T-helper 2 cell (primary cell): ENCODE measurements around the gene PDP2.

ENCODE experiments used
- DNase-seq, 5 experiments: peaks; one replicate each; pipeline versions ENCODE4 v3.0.0 to v3.0.0-alpha.2; 2012 to 2022
- total RNA-seq, 2 donors: gene quantifications; one replicate each; lab custom pipeline; 2026; lab: John Stamatoyannopoulos, UW

The PDP2 gene, protein sequence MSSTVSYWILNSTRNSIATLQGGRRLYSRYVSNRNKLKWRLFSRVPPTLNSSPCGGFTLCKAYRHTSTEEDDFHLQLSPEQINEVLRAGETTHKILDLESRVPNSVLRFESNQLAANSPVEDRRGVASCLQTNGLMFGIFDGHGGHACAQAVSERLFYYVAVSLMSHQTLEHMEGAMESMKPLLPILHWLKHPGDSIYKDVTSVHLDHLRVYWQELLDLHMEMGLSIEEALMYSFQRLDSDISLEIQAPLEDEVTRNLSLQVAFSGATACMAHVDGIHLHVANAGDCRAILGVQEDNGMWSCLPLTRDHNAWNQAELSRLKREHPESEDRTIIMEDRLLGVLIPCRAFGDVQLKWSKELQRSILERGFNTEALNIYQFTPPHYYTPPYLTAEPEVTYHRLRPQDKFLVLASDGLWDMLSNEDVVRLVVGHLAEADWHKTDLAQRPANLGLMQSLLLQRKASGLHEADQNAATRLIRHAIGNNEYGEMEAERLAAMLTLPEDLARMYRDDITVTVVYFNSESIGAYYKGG
- 6.2 to 8.2 reads per million in 2 donors for total RNA-seq

DNA sequence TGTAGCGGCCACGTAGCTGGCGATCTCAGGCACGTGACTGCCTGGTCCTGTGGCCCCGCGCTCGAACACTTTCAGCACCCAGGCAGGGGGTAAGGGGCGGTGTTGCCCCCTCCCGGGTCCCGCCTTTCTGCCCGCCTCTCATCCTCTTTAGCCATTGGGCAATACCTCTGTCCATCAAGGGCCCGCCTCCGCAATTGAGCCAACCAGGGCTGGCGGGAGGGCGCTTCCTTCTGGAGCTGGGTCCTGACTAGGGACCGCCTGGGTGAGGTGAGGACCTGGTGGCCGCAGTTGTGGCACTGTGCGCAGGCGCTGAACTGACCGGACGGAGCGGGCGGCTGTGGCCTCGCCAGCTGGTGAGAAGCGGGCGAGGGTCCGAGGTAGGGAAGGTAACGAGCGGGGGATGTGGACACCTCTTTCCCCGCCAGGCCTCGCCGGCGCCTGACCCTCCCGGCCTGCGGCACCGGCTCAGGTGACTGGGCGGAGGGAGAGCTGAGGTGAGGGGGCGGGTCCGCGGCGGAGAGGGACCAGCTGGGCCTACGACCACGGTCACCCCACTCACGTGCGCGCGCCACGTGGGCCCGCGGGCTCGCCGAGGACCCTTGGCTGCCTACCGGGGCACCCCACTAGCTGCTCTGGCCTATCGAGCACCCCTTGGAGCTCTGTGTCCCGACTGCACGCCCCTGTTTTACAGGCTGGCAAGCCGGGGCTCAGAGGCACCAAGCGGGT lies at the start of gene PDP2:
PDP2 (plus strand) TSS at position 228 of the 726 bp plus-strand sequence. CDS start 3,770 bp downstream, outside the sequence.
- peak; percentile 68 to 95 (median 84) for DNase-seq

GRCh38 chr16:66832190-66832589 lies 48.1 kb upstream of the PDP2 start:
- DNase-seq, result no peak

GRCh38 chr16:66832661-66833305 lies 47.5 kb upstream of the PDP2 start:
- no peak for DNase-seq

DNA sequence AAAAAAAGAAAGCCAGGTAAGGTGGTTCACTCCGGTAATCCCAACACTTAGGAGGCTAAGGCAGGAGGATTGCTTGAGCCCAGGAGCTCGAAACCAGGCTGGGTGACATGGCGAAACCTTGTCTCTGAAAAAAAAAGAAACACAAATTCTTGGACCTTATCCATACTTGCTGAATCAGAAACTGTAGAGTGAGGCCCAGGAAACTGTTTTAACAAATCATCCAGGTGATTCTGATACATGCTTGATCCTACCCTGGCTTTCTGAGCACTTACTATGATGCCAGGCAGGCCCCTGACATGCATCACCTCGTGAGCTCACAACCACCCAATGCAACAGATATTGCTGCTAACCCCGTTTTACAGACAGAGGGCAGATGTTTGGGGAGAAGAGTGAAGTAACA lies 45.6 kb upstream of the PDP2 start:
- DNase-seq, result no peak

DNA sequence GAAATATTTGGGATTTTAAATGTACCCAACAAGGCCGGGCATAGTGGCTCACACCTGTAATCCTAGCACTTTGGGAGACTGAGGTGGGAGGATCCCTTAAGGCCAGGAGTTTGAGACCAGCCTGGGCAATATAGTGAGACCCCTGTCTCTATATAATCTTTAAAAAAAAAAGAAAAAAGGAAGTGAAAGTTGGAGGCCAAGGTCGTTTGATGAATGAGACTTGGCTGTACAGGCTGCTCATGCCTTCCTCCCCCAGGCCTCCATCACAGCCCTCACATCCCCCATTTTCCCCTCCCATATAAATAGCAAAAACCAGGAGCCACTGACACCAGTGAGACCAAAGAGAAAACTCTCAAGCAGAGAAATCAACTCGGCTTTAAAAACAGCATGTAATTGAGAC lies 39.4 kb upstream of the PDP2 start:
- no peak for DNase-seq

- DNase-seq, result no peak
These were observed 38.9 kb upstream of the PDP2 start for GRCh38 chr16:66841366-66841765.

DNA sequence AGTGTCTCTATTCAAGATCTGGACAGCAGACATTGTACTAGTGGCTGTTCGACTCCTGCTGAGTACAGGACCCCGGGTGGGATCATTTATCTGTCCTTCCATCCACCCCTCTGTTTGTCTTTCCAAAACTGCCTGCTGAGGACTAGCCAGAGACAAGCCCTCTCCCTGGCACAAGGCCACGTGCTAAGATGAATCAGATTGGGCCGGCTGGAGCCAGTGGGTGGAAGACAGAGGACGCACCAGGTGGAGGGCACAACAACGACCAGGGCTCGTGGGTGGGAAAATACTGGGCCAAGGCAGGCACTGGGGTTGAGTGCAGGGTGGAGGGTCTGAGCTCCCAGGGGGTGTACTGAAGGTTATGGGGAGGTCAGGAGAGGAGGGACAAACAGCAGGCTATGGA lies 37.5 kb upstream of the PDP2 start:
- DNase-seq, result no peak

DNA sequence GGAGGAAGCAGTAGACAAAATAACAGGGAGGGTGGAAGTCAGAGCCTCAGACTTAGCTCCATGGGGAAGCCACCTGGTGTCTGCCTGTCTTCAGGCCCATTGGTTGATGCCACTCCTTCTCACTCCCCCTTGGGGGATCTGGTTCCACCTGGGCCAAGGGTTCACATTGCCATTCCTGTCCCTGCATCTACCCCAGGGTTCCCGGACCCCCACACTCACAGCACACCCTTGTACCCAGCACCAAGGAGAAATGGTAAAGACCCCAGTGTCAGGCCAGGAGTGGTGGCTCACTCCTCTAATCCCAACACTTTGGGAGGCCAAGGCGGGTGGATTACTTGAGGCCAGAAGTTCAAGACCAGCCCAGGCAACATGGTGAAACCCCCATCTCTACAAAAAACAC lies 37.1 kb upstream of the PDP2 start:
- no peak for DNase-seq

DNA sequence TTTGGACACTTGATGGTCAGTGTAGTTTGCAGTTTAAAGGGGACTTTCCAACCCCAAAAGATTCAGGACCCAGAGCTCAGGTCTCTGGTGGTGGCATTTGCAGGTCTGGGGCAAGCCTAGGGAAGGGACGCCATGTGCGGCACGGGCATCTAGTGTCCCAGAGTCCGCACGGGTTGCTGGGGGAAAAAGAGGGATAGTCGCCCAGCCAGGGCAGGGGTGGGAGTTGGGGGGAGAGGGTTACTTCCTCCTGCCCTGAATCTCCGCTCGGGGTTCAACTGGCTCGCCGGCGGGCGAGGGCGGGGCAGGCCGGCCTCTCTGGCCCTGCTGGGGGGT lies 36.3 kb upstream of the PDP2 start:
- no peak for DNase-seq

DNA sequence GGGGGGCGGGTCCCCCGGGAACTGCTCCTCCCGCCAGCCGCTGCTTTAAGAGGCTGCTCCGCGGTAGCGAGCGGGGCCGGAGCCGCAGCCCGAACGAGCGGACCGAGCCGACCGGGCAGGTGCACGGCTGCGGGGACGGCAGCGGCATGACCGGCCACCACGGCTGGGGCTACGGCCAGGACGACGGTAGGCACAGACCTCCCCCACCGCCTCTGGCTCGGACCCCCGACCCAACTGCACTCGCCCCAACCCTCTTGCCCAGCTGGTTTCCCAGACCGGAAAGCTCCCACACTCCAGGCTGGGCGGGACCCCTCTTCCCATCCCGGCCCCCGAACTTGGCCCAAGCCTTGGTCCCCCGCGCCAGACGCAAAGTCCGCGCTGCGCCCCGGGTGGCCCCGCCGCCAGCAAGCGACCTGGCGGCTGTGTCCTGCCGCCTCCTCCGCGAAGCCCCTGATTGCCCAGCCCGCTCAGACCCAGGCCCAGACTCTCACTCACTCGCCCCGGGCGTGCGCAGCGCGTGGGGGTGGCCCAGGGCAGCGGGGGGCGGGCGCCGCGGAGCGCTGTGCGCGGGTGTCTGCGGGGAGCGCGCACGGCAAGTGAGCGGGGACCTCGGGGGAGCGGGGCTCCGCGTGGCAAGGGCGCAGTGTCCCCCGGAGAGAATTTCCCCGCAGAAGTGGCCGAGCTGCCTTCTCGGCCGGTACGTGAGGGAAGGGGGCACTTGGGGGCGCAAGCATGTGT lies 35.8 kb upstream of the PDP2 start, which contains the start of gene CA7:
CA7 (plus strand) TSS at position 73 of the 738 bp plus-strand sequence; CDS start at position 147, 74 bp downstream.
- DNase-seq, result no peak

GRCh38 chr16:66845080-66845410 lies 35.3 kb upstream of the PDP2 start:
- DNase-seq, result no peak

DNA sequence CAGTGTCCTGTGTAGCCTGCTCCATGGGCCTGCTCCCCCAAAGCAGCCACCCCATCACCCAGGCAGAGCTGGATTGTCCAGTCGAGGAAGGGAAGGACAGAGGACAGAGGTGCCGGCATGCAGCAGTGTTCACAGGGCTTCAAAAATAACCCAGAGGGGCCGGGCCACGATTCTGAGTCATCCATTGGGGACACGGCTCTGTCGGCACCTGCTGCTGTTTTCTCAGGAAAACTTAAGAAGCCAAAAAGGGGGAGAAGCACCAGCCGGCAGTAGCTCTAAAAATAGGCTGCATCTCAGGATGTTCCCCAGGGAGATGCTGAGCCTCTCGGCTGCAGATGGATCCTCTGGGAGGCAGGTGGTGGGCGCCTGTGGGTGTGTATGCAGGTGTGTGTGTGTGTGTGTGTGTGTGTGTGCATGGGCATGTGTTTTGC lies 34.5 kb upstream of the PDP2 start:
- no peak for DNase-seq

DNA sequence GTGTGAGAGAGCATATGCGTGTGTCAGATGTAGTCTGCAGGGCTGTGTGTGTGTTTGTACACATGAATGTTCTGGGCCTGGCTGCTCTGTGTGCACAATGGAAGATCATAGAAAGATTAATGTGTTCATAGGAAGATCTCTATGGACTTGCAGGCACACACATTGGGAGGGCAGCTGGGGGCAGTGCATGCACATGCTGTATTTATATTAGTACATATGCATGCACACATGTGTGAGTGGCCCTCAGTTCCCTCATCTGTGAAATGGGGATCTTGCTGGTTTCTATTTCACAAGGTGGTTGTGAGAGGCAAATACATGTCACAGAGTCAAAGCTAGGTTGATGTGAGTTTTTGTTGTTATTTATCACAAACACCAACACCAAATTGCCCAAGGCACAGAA lies 34.0 kb upstream of the PDP2 start:
- DNase-seq, result no peak

DNA sequence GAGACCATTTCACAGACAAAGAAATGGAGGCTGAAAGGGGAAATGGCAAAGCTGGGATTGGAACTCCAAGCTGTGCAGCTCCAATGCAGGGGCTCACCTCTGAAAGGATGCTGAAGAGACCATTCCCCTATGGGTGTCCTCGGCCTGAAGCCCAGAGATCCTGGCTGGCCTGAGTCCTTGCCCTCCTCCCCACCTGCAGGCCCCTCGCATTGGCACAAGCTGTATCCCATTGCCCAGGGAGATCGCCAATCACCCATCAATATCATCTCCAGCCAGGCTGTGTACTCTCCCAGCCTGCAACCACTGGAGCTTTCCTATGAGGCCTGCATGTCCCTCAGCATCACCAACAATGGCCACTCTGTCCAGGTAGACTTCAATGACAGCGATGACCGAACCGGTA lies 33.5 kb upstream of the PDP2 start:
- no peak for DNase-seq

GRCh38 chr16:66847533-66848067 lies 32.7 kb upstream of the PDP2 start:
- no peak for DNase-seq

- no peak for DNase-seq
These were observed 32.1 kb upstream of the PDP2 start for GRCh38 chr16:66848172-66848571.

- no peak for DNase-seq
These were observed 31.3 kb upstream of the PDP2 start for GRCh38 chr16:66849021-66849420.

DNA sequence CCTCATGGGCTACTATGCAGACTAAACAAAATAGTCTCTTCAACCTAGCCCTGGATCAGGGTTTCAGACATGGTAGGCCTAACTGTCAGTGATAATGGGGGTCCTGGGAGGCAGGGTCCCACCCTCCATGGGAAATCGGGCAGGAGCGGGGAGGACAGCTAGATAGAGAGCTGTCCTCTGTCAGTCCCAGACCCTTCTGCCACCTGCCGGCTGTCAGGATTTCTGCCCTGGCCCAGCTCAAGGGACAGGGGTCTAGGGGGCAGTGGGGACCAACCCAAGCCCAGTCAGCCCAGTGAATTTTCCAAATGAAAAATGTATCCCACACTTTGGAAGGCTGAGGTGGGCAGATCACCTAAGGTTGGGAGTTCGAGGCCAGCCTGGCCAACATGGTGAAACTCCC lies 30.8 kb upstream of the PDP2 start:
- DNase-seq, result no peak

DNA sequence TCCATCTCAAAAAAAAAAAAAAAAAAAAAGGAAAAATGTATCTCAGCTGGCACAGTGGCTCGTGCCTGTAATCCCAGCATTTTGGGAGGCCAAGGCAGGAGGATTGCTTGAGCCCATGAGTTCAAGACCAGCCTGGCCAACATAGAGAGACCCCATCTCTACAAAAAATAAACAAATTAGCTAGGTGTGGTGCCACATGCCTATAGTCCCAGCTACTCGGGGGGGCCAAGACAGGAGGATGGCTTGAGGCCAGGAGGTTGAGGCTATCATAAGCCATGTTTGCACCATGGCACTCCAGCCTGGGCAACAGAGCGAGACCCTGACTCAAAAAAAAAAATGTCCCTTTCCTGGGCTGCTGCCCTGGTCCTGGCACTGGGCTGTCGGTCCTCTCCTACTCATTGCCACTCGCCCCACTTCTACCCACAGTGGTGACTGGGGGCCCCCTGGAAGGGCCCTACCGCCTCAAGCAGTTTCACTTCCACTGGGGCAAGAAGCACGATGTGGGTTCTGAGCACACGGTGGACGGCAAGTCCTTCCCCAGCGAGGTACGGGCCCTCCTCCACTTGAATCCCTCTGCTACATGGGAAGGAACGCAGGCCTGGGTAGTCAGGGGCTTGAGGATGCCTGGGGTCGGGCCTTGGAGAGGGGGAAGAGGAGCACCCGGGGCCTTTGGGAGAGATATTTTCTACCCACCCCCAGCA lies 30.1 kb upstream of the PDP2 start:
- DNase-seq, result no peak

GRCh38 chr16:66851166-66851964 lies 28.9 kb upstream of the PDP2 start:
- DNase-seq, result no peak
